Measurements from ENCODE around the gene ITGB5.
"Not testable (repeated sequence)": the region's sequence is repeated elsewhere in the genome, so short reads cannot be mapped to it uniquely, and the experiment has no call there.

Gene ITGB5

GRCh38 chr3:124832782-124833709 lies 54.1 kb downstream of the ITGB5 start:
- no peak for DNase-seq

DNA sequence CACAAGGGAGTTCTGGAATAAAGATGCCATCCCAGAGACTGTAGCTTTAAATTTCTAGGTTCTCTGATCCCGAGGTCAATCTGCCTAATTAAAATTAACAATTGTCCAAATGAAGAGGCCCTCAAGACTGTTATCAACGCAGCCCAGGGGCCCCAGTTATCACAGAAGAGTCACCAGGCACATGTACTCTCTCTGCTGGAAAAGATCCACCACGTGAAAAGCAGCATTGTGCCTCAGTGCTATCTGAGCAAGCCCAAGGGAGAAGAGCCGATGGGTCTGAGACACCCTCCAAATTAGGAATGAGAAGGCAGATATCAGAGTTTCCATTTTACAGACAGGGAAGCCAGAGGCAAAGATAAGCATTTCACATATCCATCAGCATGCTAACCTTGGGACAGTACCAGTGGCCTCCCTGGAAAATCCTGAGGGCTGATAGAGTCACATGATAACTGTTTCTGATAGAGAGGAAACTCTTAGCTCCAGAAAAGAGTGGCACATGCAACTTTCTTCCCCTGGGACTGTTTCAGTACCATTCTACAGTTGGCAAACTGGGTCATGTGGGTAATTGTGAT lies 55.5 kb downstream of the ITGB5 start:
- no peak for DNase-seq

GRCh38 chr3:124829819-124830554 lies 57.2 kb downstream of the ITGB5 start:
- DNase-seq: no peak

- no peak for DNase-seq
Measured at GRCh38 chr3:124829178-124829818, 57.9 kb downstream of the ITGB5 start.

GRCh38 chr3:124827476-124828206 lies 59.5 kb downstream of the ITGB5 start:
- not testable (repeated sequence) for DNase-seq

DNA sequence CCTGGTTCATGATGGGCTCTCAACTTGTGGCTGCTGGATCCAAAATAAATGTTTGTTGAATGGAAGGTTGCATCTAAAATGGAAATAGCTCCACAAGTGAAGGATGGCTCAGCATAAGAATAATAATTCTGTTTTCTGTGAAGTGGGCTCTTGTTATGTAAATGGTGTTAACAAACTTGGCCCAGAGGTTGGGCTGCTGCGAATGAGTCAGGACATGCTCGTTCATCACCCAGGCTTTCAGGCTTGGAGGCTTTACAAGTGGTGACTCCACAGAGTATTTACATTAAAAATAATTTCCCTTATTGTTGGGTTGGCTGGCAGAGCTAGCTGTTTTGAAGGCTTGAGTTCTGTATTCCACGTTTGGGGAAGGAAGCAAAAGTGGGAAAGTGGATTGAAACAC lies 60.5 kb downstream of the ITGB5 start:
- DNase-seq: no peak

- DNase-seq: no peak
Measured at GRCh38 chr3:124824286-124824915, 62.8 kb downstream of the ITGB5 start.

- DNase-seq: no peak
Measured at GRCh38 chr3:124823648-124824047, 63.5 kb downstream of the ITGB5 start.

DNA sequence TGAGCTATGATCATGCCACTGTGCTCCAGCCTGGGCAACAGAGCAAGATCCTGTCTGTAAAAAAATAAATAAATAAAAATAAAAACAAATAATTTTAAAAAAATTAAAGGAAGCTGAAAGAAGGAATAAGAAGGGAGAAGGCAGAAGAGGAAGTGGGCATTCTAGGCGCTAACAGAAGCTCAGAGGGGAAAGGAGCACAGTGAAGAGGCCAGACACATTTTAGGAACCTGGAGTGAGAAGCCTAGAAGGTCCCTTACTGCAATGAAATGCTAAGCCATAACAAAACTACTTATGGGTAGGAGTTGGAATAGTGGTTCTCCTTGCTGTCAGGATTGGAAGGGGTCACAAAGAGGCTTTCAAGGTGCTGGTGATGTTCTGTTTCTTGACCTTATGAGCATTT lies 64.0 kb downstream of the ITGB5 start:
- DNase-seq: no peak

GRCh38 chr3:124821356-124821755 lies 65.8 kb downstream of the ITGB5 start:
- no peak for DNase-seq

GRCh38 chr3:124818398-124819091 lies 68.6 kb downstream of the ITGB5 start:
- no peak for DNase-seq

DNA sequence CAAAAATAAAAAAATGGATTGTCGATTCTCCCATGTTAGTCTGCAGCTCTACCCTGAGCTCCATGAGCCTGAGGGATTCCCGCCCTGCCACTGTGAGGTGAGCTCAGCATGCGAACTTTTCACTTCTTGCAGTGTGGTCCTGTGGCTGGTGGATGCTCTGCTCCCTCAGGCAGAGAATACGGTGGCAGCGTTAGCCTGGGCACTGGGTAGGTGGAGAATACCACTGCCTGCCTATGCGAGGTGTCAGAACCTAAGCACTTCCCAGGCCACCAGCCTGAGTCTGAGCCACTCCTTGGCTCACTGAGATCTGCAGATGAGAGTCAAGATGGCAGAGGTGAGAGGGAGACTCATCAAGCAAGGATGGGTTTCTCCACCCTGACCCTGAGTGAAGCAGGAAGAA lies 70.1 kb downstream of the ITGB5 start:
- DNase-seq: no peak

DNA sequence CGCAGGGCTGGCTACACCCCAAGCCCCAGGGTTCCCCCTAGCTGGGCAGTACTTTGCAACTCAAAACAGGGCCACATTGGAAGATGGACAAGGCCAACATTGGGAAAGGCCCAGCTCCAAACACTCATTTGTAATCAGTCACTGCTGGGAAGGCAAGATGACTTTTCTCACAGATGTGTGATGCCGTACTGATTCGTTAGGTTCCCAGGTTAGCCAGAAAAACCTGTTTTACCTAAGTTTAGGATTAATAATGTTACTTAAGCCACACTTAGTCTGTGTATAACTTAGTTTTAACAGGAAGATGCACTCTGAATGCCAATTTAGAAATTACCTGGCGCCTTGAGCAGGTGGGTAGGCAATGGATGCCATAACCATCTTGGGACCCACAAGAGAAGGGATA lies 71.0 kb downstream of the ITGB5 start:
- no peak for DNase-seq

GRCh38 chr3:124815781-124816180 lies 71.4 kb downstream of the ITGB5 start:
- no peak for DNase-seq

GRCh38 chr3:124814620-124815421 lies 72.3 kb downstream of the ITGB5 start:
- DNase-seq: no peak

DNA sequence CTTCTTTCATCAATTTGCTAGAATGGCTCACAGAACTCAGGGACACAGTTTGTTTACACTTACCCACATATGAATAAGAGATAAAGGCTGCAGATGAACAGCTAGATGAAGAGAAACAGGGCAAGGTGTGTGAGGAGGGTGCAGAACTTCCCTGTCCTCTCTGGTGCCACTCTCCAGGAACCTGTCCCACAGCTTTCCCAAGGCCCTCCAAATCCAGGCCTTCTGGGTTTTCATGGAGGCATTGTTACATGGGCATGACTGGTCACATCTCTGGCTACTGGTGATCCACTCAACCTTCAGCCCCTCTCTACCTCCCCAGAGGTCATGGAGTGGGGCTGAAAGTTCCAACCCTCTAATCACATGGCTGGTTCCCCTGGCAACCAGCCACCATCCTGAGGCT lies 73.6 kb downstream of the ITGB5 start:
- DNase-seq: no peak

- no peak for DNase-seq
Measured at GRCh38 chr3:124812291-124813265, 74.6 kb downstream of the ITGB5 start.

- DNase-seq: no peak
Measured at GRCh38 chr3:124811436-124811835, 75.7 kb downstream of the ITGB5 start.

DNA sequence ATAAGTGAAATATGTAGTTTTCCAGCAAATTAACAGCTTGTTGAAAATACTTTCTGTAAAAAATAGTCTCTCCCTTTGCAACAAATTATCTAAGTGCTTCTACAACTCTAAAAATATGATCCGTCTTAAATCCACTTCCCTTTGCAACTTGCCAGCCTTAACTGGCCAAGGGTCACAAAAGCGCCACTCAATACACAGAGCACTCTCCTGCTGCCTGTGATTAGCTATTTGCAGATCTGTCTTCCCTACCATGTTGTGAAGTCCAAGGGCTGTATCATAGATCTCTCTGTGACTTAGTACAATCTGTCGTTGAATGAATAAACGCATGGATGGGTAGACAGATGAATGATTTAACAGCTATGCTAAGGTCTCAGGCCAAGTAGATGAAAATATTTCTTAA lies 76.2 kb downstream of the ITGB5 start:
- no peak for DNase-seq

All from NCI-H510A treated with DMSO at 0.1 percent for 48 hours (cell line).